ENCODE data around the gene ZNF148.

Gene ZNF148

GRCh38 chr3:125207949-125208568, 167.1 kb downstream of the ZNF148 start:
- TF ChIP-seq, protein P1, sequence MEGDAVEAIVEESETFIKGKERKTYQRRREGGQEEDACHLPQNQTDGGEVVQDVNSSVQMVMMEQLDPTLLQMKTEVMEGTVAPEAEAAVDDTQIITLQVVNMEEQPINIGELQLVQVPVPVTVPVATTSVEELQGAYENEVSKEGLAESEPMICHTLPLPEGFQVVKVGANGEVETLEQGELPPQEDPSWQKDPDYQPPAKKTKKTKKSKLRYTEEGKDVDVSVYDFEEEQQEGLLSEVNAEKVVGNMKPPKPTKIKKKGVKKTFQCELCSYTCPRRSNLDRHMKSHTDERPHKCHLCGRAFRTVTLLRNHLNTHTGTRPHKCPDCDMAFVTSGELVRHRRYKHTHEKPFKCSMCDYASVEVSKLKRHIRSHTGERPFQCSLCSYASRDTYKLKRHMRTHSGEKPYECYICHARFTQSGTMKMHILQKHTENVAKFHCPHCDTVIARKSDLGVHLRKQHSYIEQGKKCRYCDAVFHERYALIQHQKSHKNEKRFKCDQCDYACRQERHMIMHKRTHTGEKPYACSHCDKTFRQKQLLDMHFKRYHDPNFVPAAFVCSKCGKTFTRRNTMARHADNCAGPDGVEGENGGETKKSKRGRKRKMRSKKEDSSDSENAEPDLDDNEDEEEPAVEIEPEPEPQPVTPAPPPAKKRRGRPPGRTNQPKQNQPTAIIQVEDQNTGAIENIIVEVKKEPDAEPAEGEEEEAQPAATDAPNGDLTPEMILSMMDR (IDR thresholded peaks at IDR 0.05; ENCODE audit: low read depth, low read length) = no peak
- DNase-seq (ENCODE audit: extremely low read depth, low read depth) = no peak

DNA sequence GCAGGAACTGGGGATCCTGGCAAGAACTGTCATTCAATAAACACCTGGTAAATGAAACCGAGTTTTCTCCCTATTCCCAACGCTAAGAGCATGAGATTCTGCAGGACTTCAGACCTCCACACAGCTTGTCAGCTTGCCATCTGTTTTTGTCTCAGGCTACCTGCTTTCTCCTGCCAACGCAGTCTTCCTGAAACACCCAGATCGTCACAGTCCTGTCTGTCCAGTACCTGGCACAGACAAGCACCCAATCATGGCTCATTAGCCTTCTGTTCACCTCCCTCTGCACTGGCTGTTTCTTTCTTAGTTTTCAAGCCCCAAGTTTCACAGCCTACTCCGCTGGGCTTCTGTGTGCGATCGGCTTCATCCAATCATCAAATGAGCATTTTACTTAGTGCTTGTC, 167.6 kb downstream of the ZNF148 start:
- TF ChIP-seq, protein P1 (IDR thresholded peaks at IDR 0.05; ENCODE audit: low read depth, low read length) = no peak
- no peak for DNase-seq (ENCODE audit: extremely low read depth, low read depth)

- DNase-seq (ENCODE audit: extremely low read depth, low read depth) = no peak
- TF ChIP-seq, protein P1 (IDR thresholded peaks at IDR 0.05; ENCODE audit: low read depth, low read length) = no peak
Observed at GRCh38 chr3:125206934-125207333, 168.2 kb downstream of the ZNF148 start.

- no peak for DNase-seq (ENCODE audit: extremely low read depth, low read depth)
- TF ChIP-seq, protein P1 (IDR thresholded peaks at IDR 0.05; ENCODE audit: low read depth, low read length) = no peak
Observed at GRCh38 chr3:125203731-125204130, 171.4 kb downstream of the ZNF148 start.

- no peak for DNase-seq (ENCODE audit: extremely low read depth, low read depth)
- TF ChIP-seq, protein P1 (IDR thresholded peaks at IDR 0.05; ENCODE audit: low read depth, low read length) = no peak
Observed at GRCh38 chr3:125202197-125202596, 172.9 kb downstream of the ZNF148 start.

- DNase-seq (ENCODE audit: extremely low read depth, low read depth) = no peak
- TF ChIP-seq, protein P1 (IDR thresholded peaks at IDR 0.05; ENCODE audit: low read depth, low read length) = no peak
Observed at GRCh38 chr3:125200731-125201139, 174.4 kb downstream of the ZNF148 start.

GRCh38 chr3:125194849-125195601, 180.1 kb downstream of the ZNF148 start:
- peak; percentile 83 for DNase-seq (ENCODE audit: extremely low read depth, low read depth)
- TF ChIP-seq, protein P1 (IDR thresholded peaks at IDR 0.05; ENCODE audit: low read depth, low read length) = no peak; the same call in none of the 2 replicates

Data from AG09319 (cell line).